Neural progenitor cell (in vitro differentiated cells): ENCODE measurements around the gene CBLB. TPM values are rescaled to one million over a fixed set of nuclear protein-coding genes. Genes with fewer than 3 reads are reported as not detected.
"Not testable (repeated sequence)": the region's sequence is repeated elsewhere in the genome, so short reads cannot be mapped to it uniquely, and the experiment has no call there.

Source experiments
- DNase-seq: peaks from one replicate; pipeline ENCODE4 v3.0.0-alpha.2; 2016; ENCODE audit warnings: low spot score
- H2AFZ ChIP-seq: fragments of 200-600 bp; sonication (generic); replicated peaks from 2 replicates; pipeline ENCODE4 v1.6.1; 2016; ENCODE audit warnings: antibody characterized with exemption
- H3F3A ChIP-seq: fragments of 200-600 bp; sonication (generic); 2 replicates; pipeline ENCODE4 v1.6.1; 2016; ENCODE audit warnings: antibody characterized with exemption, low read depth
- H3K27ac ChIP-seq: fragments of 200-600 bp; sonication (generic); 2 replicates; pipeline ENCODE4 v1.5.1; 2016; ENCODE audit warnings: mild to moderate bottlenecking
- H3K27me3 ChIP-seq: fragments of 200-600 bp; sonication (generic); 2 replicates; pipeline ENCODE4 v1.6.1; 2016; ENCODE audit warnings: mild to moderate bottlenecking, moderate library complexity
- H3K36me3 ChIP-seq: fragments of 200-600 bp; sonication (generic); 2 replicates; pipeline ENCODE4 v1.5.1; 2016
- H3K4me1 ChIP-seq: fragments of 200-600 bp; sonication (generic); 2 replicates; pipeline ENCODE4 v1.6.1; 2016; ENCODE audit warnings: mixed run types
- H3K4me2 ChIP-seq: fragments of 200-600 bp; sonication (generic); 2 replicates; pipeline ENCODE4 v1.6.1; 2016
- H3K4me3 ChIP-seq: fragments of 200-600 bp; sonication (generic); 2 replicates; pipeline ENCODE4 v1.5.1; 2016
- H3K79me2 ChIP-seq: fragments of 200-600 bp; sonication (generic); 2 replicates; pipeline ENCODE4 v1.6.1; 2016; ENCODE audit warnings: low read depth
- H3K9ac ChIP-seq: fragments of 200-600 bp; sonication (generic); 2 replicates; pipeline ENCODE4 v1.6.1; 2016
- H3K9me3 ChIP-seq: fragments of 200-600 bp; sonication (generic); 2 replicates; pipeline ENCODE4 v1.5.1; 2016; ENCODE audit warnings: low read depth
- H4K20me1 ChIP-seq: fragments of 200-600 bp; sonication (generic); 2 replicates; pipeline ENCODE4 v1.6.1; 2016; ENCODE audit warnings: low read depth
- H3K27ac Mint-ChIP-seq: 3 replicates; pipeline ENCODE4 v1.8.0; 2021; ENCODE audit warnings: mixed read lengths
- H3K27me3 Mint-ChIP-seq: 2 replicates; pipeline ENCODE4 v1.8.0; 2022; ENCODE audit warnings: low read depth, mild to moderate bottlenecking, inconsistent platforms, moderate library complexity, mixed read lengths; ENCODE audit not compliant: insufficient read depth
- H3K36me3 Mint-ChIP-seq: 3 replicates; pipeline ENCODE4 v1.8.0; 2021; ENCODE audit warnings: mixed read lengths
- H3K4me1 Mint-ChIP-seq: 3 replicates; pipeline ENCODE4 v1.8.0; 2021; ENCODE audit warnings: mixed read lengths
- H3K4me3 Mint-ChIP-seq: 3 replicates; pipeline ENCODE4 v1.8.0; 2021; ENCODE audit warnings: mild to moderate bottlenecking, moderate library complexity, mixed read lengths
- H3K9me3 Mint-ChIP-seq: 3 replicates; pipeline ENCODE4 v1.8.0; 2020; ENCODE audit warnings: mixed read lengths
- CTCF ChIP-seq: fragments of 200-600 bp; sonication (generic); IDR thresholded peaks from 2 replicates; pipeline ENCODE4 v1.5.1; 2017; ENCODE audit warnings: antibody characterized with exemption, mild to moderate bottlenecking
- EZH2 ChIP-seq: fragments of 200-600 bp; sonication (generic); IDR thresholded peaks from 2 replicates; pipeline ENCODE4 v1.6.1; 2017; ENCODE audit warnings: antibody characterized with exemption, mild to moderate bottlenecking, moderate library complexity
- EZH2phosphoT487 ChIP-seq: fragments of 200-600 bp; sonication (generic); IDR thresholded peaks from 2 replicates; pipeline ENCODE4 v1.6.1; 2017; ENCODE audit warnings: antibody characterized with exemption
- total RNA-seq: library from RNA; depleted of rRNA; stranded (reverse); fragments of >200 nt; gene quantifications from 2 replicates; pipeline ENCODE4 v1.2.3, GENCODE V29; 2015; ENCODE audit warnings: low replicate concordance

The CBLB gene
- total RNA-seq, 1 donor from 2014 or later = 105 TPM

GRCh38 chr3:105821433-105821832 lies 47.4 kb downstream of the CBLB start:
- Histone ChIP-seq H3K36me3 (no peaks in the 10 kb centered on the region), H4K20me1 (peaks cover 5% of the 10 kb centered on the region), H3K27me3 (no peaks in the 10 kb centered on the region), H3K79me2 (peaks cover 68% of the 10 kb centered on the region), H3K4me3 (no peak overlapping the region), H2AFZ (no peak overlapping the region), H3K9me3 (no peaks in the 10 kb centered on the region), H3K4me1 (no peaks in the 10 kb centered on the region), H3K4me2 (no peak overlapping the region), H3K9ac (no peak overlapping the region), H3K27ac (no peak overlapping the region), H3F3A (no peaks in the 10 kb centered on the region)
- H3K27me3 Mint-ChIP-seq = peaks cover 2% of the 10 kb centered on the region
- no peak for DNase-seq
- no peaks in the 10 kb centered on the region for H3K4me1 Mint-ChIP-seq
- no peak overlapping the region for H3K4me3 Mint-ChIP-seq
- H3K9me3 Mint-ChIP-seq = peaks cover 4% of the 10 kb centered on the region
- TF ChIP-seq CTCF (no peak), EZH2 (no peak), EZH2phosphoT487 (no peak)
- peaks cover 36% of the 10 kb centered on the region for H3K36me3 Mint-ChIP-seq
- no peak overlapping the region for H3K27ac Mint-ChIP-seq

GRCh38 chr3:105816833-105817232 lies 52.0 kb downstream of the CBLB start:
- Histone ChIP-seq H3K27ac (no peak overlapping the region), H3K27me3 (no peaks in the 10 kb centered on the region), H3K9me3 (no peaks in the 10 kb centered on the region), H3K79me2 (peaks cover 79% of the 10 kb centered on the region), H3K9ac (no peak overlapping the region), H3K4me2 (no peak overlapping the region), H3K4me3 (no peak overlapping the region), H4K20me1 (peaks cover 5% of the 10 kb centered on the region), H3K4me1 (no peaks in the 10 kb centered on the region), H2AFZ (no peak overlapping the region), H3F3A (no peaks in the 10 kb centered on the region), H3K36me3 (no peaks in the 10 kb centered on the region)
- H3K9me3 Mint-ChIP-seq = peaks cover 7% of the 10 kb centered on the region
- no peaks in the 10 kb centered on the region for H3K4me1 Mint-ChIP-seq
- H3K4me3 Mint-ChIP-seq = no peak overlapping the region
- TF ChIP-seq EZH2phosphoT487 = no peak
- no peak for TF ChIP-seq CTCF
- no peak for TF ChIP-seq EZH2
- peaks cover 3% of the 10 kb centered on the region for H3K27me3 Mint-ChIP-seq
- DNase-seq = no peak
- peaks cover 26% of the 10 kb centered on the region for H3K36me3 Mint-ChIP-seq
- H3K27ac Mint-ChIP-seq = no peak overlapping the region

- H3K27me3 Mint-ChIP-seq, H3K9me3 Mint-ChIP-seq, H3K4me3 ChIP-seq, H3K4me1 Mint-ChIP-seq, H3K9ac ChIP-seq, H3K4me2 ChIP-seq, H3K27ac ChIP-seq, H3K4me3 Mint-ChIP-seq, H3K27me3 ChIP-seq, H4K20me1 ChIP-seq, H3K36me3 ChIP-seq, H3K9me3 ChIP-seq, DNase-seq, H3F3A ChIP-seq, H3K27ac Mint-ChIP-seq, H2AFZ ChIP-seq, H3K4me1 ChIP-seq: not testable (repeated sequence)
- H3K36me3 Mint-ChIP-seq = peaks cover 20% of the 10 kb centered on the region
- peaks cover 78% of the 10 kb centered on the region for H3K79me2 ChIP-seq
These were observed 53.5 kb downstream of the CBLB start for GRCh38 chr3:105815331-105815730.

GRCh38 chr3:105813710-105814109 lies 55.1 kb downstream of the CBLB start:
- H3K9ac ChIP-seq = no peak overlapping the region
- H3K79me2 ChIP-seq = peaks cover 86% of the 10 kb centered on the region
- H3K4me1 Mint-ChIP-seq = peaks cover 7% of the 10 kb centered on the region
- H3K27me3 ChIP-seq = no peaks in the 10 kb centered on the region
- H3K4me1 ChIP-seq = no peaks in the 10 kb centered on the region
- H3K9me3 Mint-ChIP-seq = peaks cover 4% of the 10 kb centered on the region
- H3K4me2 ChIP-seq = no peak overlapping the region
- TF ChIP-seq CTCF (no peak), EZH2phosphoT487 (no peak), EZH2 (no peak)
- H3F3A ChIP-seq = no peaks in the 10 kb centered on the region
- H4K20me1 ChIP-seq = peaks cover 9% of the 10 kb centered on the region
- peaks cover 3% of the 10 kb centered on the region for H3K27me3 Mint-ChIP-seq
- no peaks in the 10 kb centered on the region for H3K36me3 ChIP-seq
- H3K4me3 ChIP-seq = no peak overlapping the region
- H3K27ac ChIP-seq = no peak overlapping the region
- no peak overlapping the region for H2AFZ ChIP-seq
- no peak overlapping the region for H3K27ac Mint-ChIP-seq
- H3K4me3 Mint-ChIP-seq = no peak overlapping the region
- H3K36me3 Mint-ChIP-seq = peaks cover 16% of the 10 kb centered on the region
- H3K9me3 ChIP-seq = no peaks in the 10 kb centered on the region
- no peak for DNase-seq
